ENCODE data around the gene VAV2. TPM values are rescaled to one million over a fixed set of nuclear protein-coding genes. Genes with fewer than 3 reads are reported as not detected.

The VAV2 gene
- total and polyA plus RNA-seq, 2 experiments from 2014 or later: 8.1 to 28.9 TPM

GRCh38 chr9:133962341-133962740, 29.8 kb downstream of the VAV2 start:
- Histone ChIP-seq H4K20me1 (replicated peaks; ENCODE audit: insufficient read depth) (peaks cover 32% of the 10 kb centered on the region), H3K9me2 (ENCODE audit: insufficient read depth) (no peaks in the 10 kb centered on the region), H2AFZ (no peak overlapping the region), H3K4me1 (ENCODE audit: insufficient read depth) (peaks cover 24% of the 10 kb centered on the region), H3K4me2 (no peak overlapping the region), H3K27me3 (ENCODE audit: insufficient read depth) (no peaks in the 10 kb centered on the region), H3K27ac (ENCODE audit: low read depth) (no peak overlapping the region), H3F3A (replicated peaks; ENCODE audit: low read depth) (peaks cover 1% of the 10 kb centered on the region; the same call in 1 of the 2 replicates), H3K36me3 (ENCODE audit: insufficient read depth) (no peaks in the 10 kb centered on the region), H3K4me3 (no peak overlapping the region), H3K79me2 (replicated peaks; ENCODE audit: insufficient read depth) (peaks cover 91% of the 10 kb centered on the region)
- Mint-ChIP-seq H3K27me3 (ENCODE audit: insufficient read depth, low read depth, poor library complexity) (peaks cover 8% of the 10 kb centered on the region), H3K4me1 (peaks cover 38% of the 10 kb centered on the region), H3K4me3 (no peak overlapping the region), H3K27ac (no peak overlapping the region), H3K36me3 (ENCODE audit: low read depth) (no peaks in the 10 kb centered on the region; the same call in 2 of the 3 replicates), H3K9me3 (peaks cover 5% of the 10 kb centered on the region; the same call in 2 of the 3 replicates)
- no peak for DNase-seq (ENCODE audit: low spot score)
- TF ChIP-seq, protein P1, sequence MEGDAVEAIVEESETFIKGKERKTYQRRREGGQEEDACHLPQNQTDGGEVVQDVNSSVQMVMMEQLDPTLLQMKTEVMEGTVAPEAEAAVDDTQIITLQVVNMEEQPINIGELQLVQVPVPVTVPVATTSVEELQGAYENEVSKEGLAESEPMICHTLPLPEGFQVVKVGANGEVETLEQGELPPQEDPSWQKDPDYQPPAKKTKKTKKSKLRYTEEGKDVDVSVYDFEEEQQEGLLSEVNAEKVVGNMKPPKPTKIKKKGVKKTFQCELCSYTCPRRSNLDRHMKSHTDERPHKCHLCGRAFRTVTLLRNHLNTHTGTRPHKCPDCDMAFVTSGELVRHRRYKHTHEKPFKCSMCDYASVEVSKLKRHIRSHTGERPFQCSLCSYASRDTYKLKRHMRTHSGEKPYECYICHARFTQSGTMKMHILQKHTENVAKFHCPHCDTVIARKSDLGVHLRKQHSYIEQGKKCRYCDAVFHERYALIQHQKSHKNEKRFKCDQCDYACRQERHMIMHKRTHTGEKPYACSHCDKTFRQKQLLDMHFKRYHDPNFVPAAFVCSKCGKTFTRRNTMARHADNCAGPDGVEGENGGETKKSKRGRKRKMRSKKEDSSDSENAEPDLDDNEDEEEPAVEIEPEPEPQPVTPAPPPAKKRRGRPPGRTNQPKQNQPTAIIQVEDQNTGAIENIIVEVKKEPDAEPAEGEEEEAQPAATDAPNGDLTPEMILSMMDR (conservative IDR thresholded peaks at IDR 0.05; ENCODE audit: low read depth in 2 of 2): no peak
- TF ChIP-seq, protein P2, sequence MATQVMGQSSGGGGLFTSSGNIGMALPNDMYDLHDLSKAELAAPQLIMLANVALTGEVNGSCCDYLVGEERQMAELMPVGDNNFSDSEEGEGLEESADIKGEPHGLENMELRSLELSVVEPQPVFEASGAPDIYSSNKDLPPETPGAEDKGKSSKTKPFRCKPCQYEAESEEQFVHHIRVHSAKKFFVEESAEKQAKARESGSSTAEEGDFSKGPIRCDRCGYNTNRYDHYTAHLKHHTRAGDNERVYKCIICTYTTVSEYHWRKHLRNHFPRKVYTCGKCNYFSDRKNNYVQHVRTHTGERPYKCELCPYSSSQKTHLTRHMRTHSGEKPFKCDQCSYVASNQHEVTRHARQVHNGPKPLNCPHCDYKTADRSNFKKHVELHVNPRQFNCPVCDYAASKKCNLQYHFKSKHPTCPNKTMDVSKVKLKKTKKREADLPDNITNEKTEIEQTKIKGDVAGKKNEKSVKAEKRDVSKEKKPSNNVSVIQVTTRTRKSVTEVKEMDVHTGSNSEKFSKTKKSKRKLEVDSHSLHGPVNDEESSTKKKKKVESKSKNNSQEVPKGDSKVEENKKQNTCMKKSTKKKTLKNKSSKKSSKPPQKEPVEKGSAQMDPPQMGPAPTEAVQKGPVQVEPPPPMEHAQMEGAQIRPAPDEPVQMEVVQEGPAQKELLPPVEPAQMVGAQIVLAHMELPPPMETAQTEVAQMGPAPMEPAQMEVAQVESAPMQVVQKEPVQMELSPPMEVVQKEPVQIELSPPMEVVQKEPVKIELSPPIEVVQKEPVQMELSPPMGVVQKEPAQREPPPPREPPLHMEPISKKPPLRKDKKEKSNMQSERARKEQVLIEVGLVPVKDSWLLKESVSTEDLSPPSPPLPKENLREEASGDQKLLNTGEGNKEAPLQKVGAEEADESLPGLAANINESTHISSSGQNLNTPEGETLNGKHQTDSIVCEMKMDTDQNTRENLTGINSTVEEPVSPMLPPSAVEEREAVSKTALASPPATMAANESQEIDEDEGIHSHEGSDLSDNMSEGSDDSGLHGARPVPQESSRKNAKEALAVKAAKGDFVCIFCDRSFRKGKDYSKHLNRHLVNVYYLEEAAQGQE (IDR thresholded peaks at IDR 0.05; ENCODE audit: unreplicated experiment): no peak
- TF ChIP-seq, protein P3, sequence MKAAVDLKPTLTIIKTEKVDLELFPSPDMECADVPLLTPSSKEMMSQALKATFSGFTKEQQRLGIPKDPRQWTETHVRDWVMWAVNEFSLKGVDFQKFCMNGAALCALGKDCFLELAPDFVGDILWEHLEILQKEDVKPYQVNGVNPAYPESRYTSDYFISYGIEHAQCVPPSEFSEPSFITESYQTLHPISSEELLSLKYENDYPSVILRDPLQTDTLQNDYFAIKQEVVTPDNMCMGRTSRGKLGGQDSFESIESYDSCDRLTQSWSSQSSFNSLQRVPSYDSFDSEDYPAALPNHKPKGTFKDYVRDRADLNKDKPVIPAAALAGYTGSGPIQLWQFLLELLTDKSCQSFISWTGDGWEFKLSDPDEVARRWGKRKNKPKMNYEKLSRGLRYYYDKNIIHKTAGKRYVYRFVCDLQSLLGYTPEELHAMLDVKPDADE (IDR thresholded peaks at IDR 0.05): no peak
- ATAC-seq: no peak

DNA sequence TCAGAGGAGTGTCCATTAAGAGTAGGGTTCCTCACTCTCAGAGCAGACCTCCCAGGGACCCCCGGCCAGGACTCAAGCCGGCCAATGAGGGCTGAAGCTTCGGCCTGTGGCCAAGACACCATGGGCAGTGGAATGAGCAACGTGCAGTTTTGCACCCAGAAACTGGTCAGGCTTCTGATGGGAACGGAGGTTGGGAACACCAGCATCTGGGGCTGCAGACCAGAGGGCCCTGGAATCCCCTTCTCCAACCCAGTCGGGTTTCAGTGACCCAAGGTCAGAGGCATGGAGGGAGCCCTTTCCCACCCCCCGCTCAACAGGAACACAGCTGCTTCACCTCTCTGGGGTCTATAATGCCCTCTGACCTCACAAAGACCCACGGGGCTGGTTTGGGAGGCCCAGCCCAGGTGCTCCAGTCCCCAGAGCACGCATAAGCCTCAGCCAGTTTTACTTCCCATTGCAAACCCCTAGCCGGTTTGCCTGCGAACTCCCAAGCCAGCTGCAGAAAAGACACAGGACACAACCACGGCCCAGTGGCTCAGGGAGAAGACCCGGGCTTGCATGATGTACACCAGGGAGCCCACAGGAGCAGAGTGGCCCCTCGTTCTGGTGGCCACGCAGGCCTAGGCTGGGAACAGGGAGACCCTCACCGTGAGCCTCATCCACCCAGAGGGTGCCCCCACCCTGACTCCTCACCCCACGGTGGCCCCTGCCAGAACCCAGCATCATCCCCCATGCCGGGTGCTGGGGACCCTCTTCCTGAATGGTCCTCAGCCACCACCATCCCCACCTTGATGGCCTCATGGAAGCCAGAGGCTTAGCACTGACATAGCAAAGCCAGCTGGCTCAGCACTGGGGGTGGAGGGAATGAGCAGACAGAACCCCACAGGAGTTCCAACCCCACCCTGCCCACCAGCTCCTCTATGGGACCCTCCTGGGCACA, 30.6 kb downstream of the VAV2 start:
- Histone ChIP-seq H3F3A (replicated peaks; ENCODE audit: low read depth) (peaks cover 10% of the 10 kb centered on the region; the same call in 1 of the 2 replicates), H4K20me1 (replicated peaks; ENCODE audit: insufficient read depth) (peaks cover 31% of the 10 kb centered on the region), H3K4me3 (no peak overlapping the region), H3K9me2 (ENCODE audit: insufficient read depth) (no peaks in the 10 kb centered on the region), H3K27ac (ENCODE audit: low read depth) (no peak overlapping the region), H3K79me2 (replicated peaks; ENCODE audit: insufficient read depth) (peaks cover 87% of the 10 kb centered on the region), H3K4me2 (no peak overlapping the region), H2AFZ (no peak overlapping the region), H3K36me3 (ENCODE audit: insufficient read depth) (no peaks in the 10 kb centered on the region), H3K27me3 (ENCODE audit: insufficient read depth) (no peaks in the 10 kb centered on the region), H3K4me1 (ENCODE audit: insufficient read depth) (peaks cover 33% of the 10 kb centered on the region)
- peaks cover 11% of the 10 kb centered on the region for H3K27me3 Mint-ChIP-seq (ENCODE audit: insufficient read depth, low read depth, poor library complexity)
- peaks cover 5% of the 10 kb centered on the region; the same call in 2 of the 3 replicates for H3K9me3 Mint-ChIP-seq
- H3K4me3 Mint-ChIP-seq: no peak overlapping the region
- DNase-seq (ENCODE audit: low spot score) (no peak), ATAC-seq (no peak)
- no peak overlapping the region; the same call in 1 of the 2 replicates for H3K27ac Mint-ChIP-seq
- no peaks in the 10 kb centered on the region; the same call in 2 of the 3 replicates for H3K36me3 Mint-ChIP-seq (ENCODE audit: low read depth)
- peaks cover 44% of the 10 kb centered on the region for H3K4me1 Mint-ChIP-seq
- TF ChIP-seq EZH2 (IDR thresholded peaks at IDR 0.05; ENCODE audit: low read depth, unreplicated experiment): no peak
- TF ChIP-seq, protein P2 (IDR thresholded peaks at IDR 0.05; ENCODE audit: unreplicated experiment): no peak
- TF ChIP-seq, protein P1 (conservative IDR thresholded peaks at IDR 0.05; ENCODE audit: low read depth in 2 of 2): no peak
- TF ChIP-seq, protein P3 (IDR thresholded peaks at IDR 0.05): no peak

All from GM23338 (cell line).